Spleen (tissue), 11 donors: Measurements from ENCODE around the gene OMP. TPM values are rescaled to one million over a fixed set of nuclear protein-coding genes. Genes with fewer than 3 reads are reported as not detected.
A peak's percentile ranks its signal among the peaks of the same experiment; 100 is the strongest.

ENCODE experiments used
- DNase-seq: peaks from one replicate; pipeline ENCODE4 v3.0.0-alpha.2; 2020
- H3K27ac ChIP-seq, 8 donors: fragments of 200-600 bp; sonication (generic) in 7 of 8; 1 replicate in 4 of 8; 2 replicates in 4 of 8; pipeline versions ENCODE4 v1.5.0 to v1.8.0; 2016 to 2021; ENCODE audit warnings: inconsistent platforms in 4 of 8, mild to moderate bottlenecking in 4 of 8, moderate library complexity in 1 of 8
- H3K27me3 ChIP-seq, 7 donors: fragments of 200-600 bp; sonication (generic) in 6 of 7; replicated peaks in 1 of 7; 1 replicate in 4 of 7; 2 replicates in 3 of 7; pipeline versions ENCODE4 v1.5.0 to v1.8.0; 2016 to 2021; ENCODE audit warnings: inconsistent platforms in 3 of 7, mild to moderate bottlenecking in 1 of 7
- H3K36me3 ChIP-seq, 6 donors: fragments of 200-600 bp; sonication (generic) in 5 of 6; 1 replicate in 4 of 6; 2 replicates in 2 of 6; pipeline versions ENCODE4 v1.5.0 to v1.8.0; 2016 to 2021; ENCODE audit warnings: inconsistent platforms in 2 of 6
- H3K4me1 ChIP-seq, 6 donors: fragments of 200-600 bp; sonication (generic) in 5 of 6; 1 replicate in 3 of 6; 2 replicates in 3 of 6; pipeline versions ENCODE4 v1.5.0 to v1.8.0; 2016 to 2021; ENCODE audit warnings: inconsistent platforms in 3 of 6
- H3K4me3 ChIP-seq, 8 donors: fragments of 200-600 bp; sonication (generic) in 7 of 8; 1 replicate in 4 of 8; 2 replicates in 4 of 8; pipeline versions ENCODE4 v1.5.0 to v1.8.0; 2016 to 2021; ENCODE audit warnings: inconsistent platforms in 4 of 8, mild to moderate bottlenecking in 4 of 8, moderate library complexity in 2 of 8
- H3K9me3 ChIP-seq, 8 donors: fragments of 200-600 bp; sonication (generic) in 7 of 8; 1 replicate in 4 of 8; 2 replicates in 4 of 8; pipeline versions ENCODE4 v1.5.0 to v1.8.0; 2016 to 2021; ENCODE audit warnings: inconsistent platforms in 4 of 8
- CTCF ChIP-seq, 11 experiments: fragments of 200-600 bp in 7 of 11; fragments of 450-650 bp in 4 of 11; sonication (generic) in 4 of 11; IDR thresholded peaks in 8 of 11; conservative IDR thresholded peaks in 3 of 11; 1 replicate in 7 of 11; 2 replicates in 4 of 11; pipeline versions ENCODE4 v1.4.0 to v1.8.0; 2016 to 2021; ENCODE audit warnings: antibody characterized with exemption in 11 of 11, inconsistent platforms in 4 of 11, mild to moderate bottlenecking in 1 of 11
- POLR2A ChIP-seq, 3 donors: fragments of 450-650 bp; IDR thresholded peaks; one replicate each; pipeline ENCODE4 v1.5.1; 2017; ENCODE audit warnings: antibody characterized with exemption in 3 of 3, mild to moderate bottlenecking in 1 of 3
- POLR2AphosphoS5 ChIP-seq, 3 donors: sonication (generic); formaldehyde crosslinking; IDR thresholded peaks; one replicate each; pipeline ENCODE4 v1.5.1; 2017; ENCODE audit warnings: antibody characterized with exemption in 3 of 3
- WGBS, 5 donors: extraction: QIAGEN DNeasy Blood & Tissue Kit in 3 of 5; methylation state at CpG; one replicate each; pipeline versions ENCODE4 v1.1.5 to v1.1.7; 2013 to 2018; 5-methylcytosine and 5-hydroxymethylcytosine counted together
- intact Hi-C: fragments of 100-400 bp; cut with DNase I; formaldehyde crosslinking; loops from one replicate; pipeline ENCODE4 v1.15.0; 2023; ENCODE audit warnings: low total_unique reads
- polyA plus RNA-seq, 3 donors: library from polyadenylated mRNA; stranded (reverse); fragments of 200-250 nt; gene quantifications; one replicate each; pipeline ENCODE4 v1.2.1, GENCODE V29; 2013
- total RNA-seq, 7 donors: library from RNA; depleted of rRNA in 3 of 7; stranded (reverse); fragments of >200 nt in 3 of 7; fragmentation: NEBNext Ultra II Directional in 4 of 7; extraction: Animal tissue kit (Norgen Biotek cat#: 25700) in 4 of 7; gene quantifications; one replicate each; pipeline versions ENCODE4 v1.1.0 to v1.2.1, GENCODE V29; 2016 to 2021
- donor health status: healthy with polysubstance abuse.
- donor health status: DM: no; HTN: no; CAD: no; lungs with moderate emphysema.
- donor health status: DM: no; HTN: no; CAD: no.
- donor health status: Bipolar disorder and iron deficiency.
- donor health status: healthy.
- donor health status: DM: no; HTN: no; CAD: no.
- donor health status: DM: yes; HTN: yes; CAD: no.

OMP gene
- total and polyA plus RNA-seq, 10 donors, result 0.51 to 0.64 TPM; not detected in 8

- Histone ChIP-seq H3K4me3 (no peak overlapping the region), H3K36me3 (no peaks in the 10 kb centered on the region), H3K9me3 (no peaks in the 10 kb centered on the region), H3K4me1 (peaks cover 0 to 42% (median 9%) of the 10 kb centered on the region in 6 donors), H3K27me3 (no peaks in the 10 kb centered on the region), H3K27ac (no peak overlapping the region)
- WGBS, 5 donors, result 89 to 94% (median 93%) methylated on average over 3 of the region's 3 CpGs
- intact Hi-C loops, result no loop called here
- TF ChIP-seq POLR2AphosphoS5 (IDR thresholded peaks at IDR 0.05) (no peak), POLR2A (IDR thresholded peaks at IDR 0.05) (no peak), CTCF (IDR thresholded peaks at IDR 0.05 in 8 of 11, conservative IDR thresholded peaks at IDR 0.05 in 3 of 11) (no peak)
- peak; percentile 67 for DNase-seq
These were observed 13.6 kb upstream of the OMP start for GRCh38 chr11:77089004-77089545.

- DNase-seq, result no peak
- Histone ChIP-seq H3K4me1 (peaks cover 0 to 33% (median 5%) of the 10 kb centered on the region in 6 donors), H3K4me3 (no peak overlapping the region), H3K36me3 (peaks cover 0 to 8% (median 0%) of the 10 kb centered on the region in 6 donors), H3K9me3 (no peaks in the 10 kb centered on the region), H3K27ac (no peak overlapping the region), H3K27me3 (no peaks in the 10 kb centered on the region)
- 73 to 90% (median 87%) methylated on average over 2 to 4 of the region's 4 CpGs for WGBS, 5 donors
- intact Hi-C loops, result loop anchor here (2.0 kb wide), 1 partner anchor 41 kb away; no protein-coding TSS in a partner anchor
- no peak for TF ChIP-seq POLR2AphosphoS5 (IDR thresholded peaks at IDR 0.05)
- TF ChIP-seq POLR2A (IDR thresholded peaks at IDR 0.05), result no peak
- TF ChIP-seq CTCF (IDR thresholded peaks at IDR 0.05 in 8 of 11, conservative IDR thresholded peaks at IDR 0.05 in 3 of 11), result no peak
These were observed 12.6 kb upstream of the OMP start for GRCh38 chr11:77090046-77090372.

- H3K4me3 ChIP-seq, result no peak overlapping the region
- TF ChIP-seq CTCF (IDR thresholded peaks at IDR 0.05 in 8 of 11, conservative IDR thresholded peaks at IDR 0.05 in 3 of 11), result no peak
- no peak for TF ChIP-seq POLR2AphosphoS5 (IDR thresholded peaks at IDR 0.05)
- no peak for TF ChIP-seq POLR2A (IDR thresholded peaks at IDR 0.05)
- peaks cover 0 to 28% (median 5%) of the 10 kb centered on the region in 6 donors for H3K4me1 ChIP-seq
- H3K36me3 ChIP-seq, result peaks cover 0 to 9% (median 0%) of the 10 kb centered on the region in 6 donors
- H3K27ac ChIP-seq, result no peak overlapping the region
- 50 to 70% (median 56%) methylated on average over 6 to 13 of the region's 13 CpGs for WGBS, 5 donors
- DNase-seq, result peak; percentile 70
- no peaks in the 10 kb centered on the region for H3K9me3 ChIP-seq
- intact Hi-C loops, result loop anchor here (2.0 kb wide), 1 partner anchor 42 kb away; no protein-coding TSS in a partner anchor
- H3K27me3 ChIP-seq, result no peaks in the 10 kb centered on the region
These were observed 12.1 kb upstream of the OMP start for GRCh38 chr11:77090373-77091111.
